PC-3 (cell line): Measurements from ENCODE around the gene FREY1. TPM values are rescaled to one million over a fixed set of nuclear protein-coding genes. Genes with fewer than 3 reads are reported as not detected.

Experiments used
- ATAC-seq: fragments of 200-7000 bp; cut with Tn5 transposase; 2 replicates; pipeline ENCODE4 v1.9.1; 2020; ENCODE audit warnings: mild to moderate bottlenecking, moderate library complexity
- BruUV-seq: library from RNA; stranded (reverse); fragments of 400-500 nt; replicated peaks from 2 replicates; lab custom pipeline; 2021; lab: Mats Ljungman, UMichigan
- CTCF ChIA-PET: fragments of 300-600 bp; sonication (Branson Sonifier 250); formaldehyde crosslinking; loops from one replicate; lab custom pipeline; 2022; ENCODE audit warnings: antibody characterized with exemption; lab: Charles Lee
- POLR2A ChIA-PET: fragments of 300-600 bp; sonication (Branson Sonifier 250); formaldehyde crosslinking; loops from one replicate; lab custom pipeline; 2022; ENCODE audit warnings: antibody characterized with exemption; ENCODE audit not compliant: unreplicated experiment; lab: Charles Lee
- DNase-seq: peaks from one replicate; pipeline ENCODE4 v3.0.0-alpha.2; 2015
- H2AFZ ChIP-seq: fragments of 300-600 bp; sonication (generic); 2 replicates; pipeline ENCODE4 v1.6.0; 2016; ENCODE audit warnings: antibody characterized with exemption, low read length
- H3F3A ChIP-seq: fragments of 300-600 bp; sonication (generic); one replicate; pipeline ENCODE4 v1.6.0; 2017; ENCODE audit warnings: antibody characterized with exemption, low read length, control low read depth, mild to moderate bottlenecking; ENCODE audit not compliant: unreplicated experiment
- H3K27ac ChIP-seq: fragments of 300-600 bp; sonication (generic); 2 replicates; pipeline ENCODE4 v1.5.1; 2016; ENCODE audit warnings: mild to moderate bottlenecking, low read length
- H3K27me3 ChIP-seq: fragments of 300-600 bp; sonication (generic); 2 replicates; pipeline ENCODE4 v1.6.1; 2016; ENCODE audit warnings: low read length, mixed read lengths
- H3K36me3 ChIP-seq: fragments of 300-600 bp; sonication (generic); 2 replicates; pipeline ENCODE4 v1.6.1; 2016; ENCODE audit warnings: low read depth, mixed run types, low read length, mixed read lengths
- H3K4me1 ChIP-seq: fragments of 300-600 bp; sonication (generic); 2 replicates; pipeline ENCODE4 v1.5.1; 2016; ENCODE audit warnings: low read length; ENCODE audit not compliant: insufficient read depth
- H3K4me2 ChIP-seq: fragments of 300-600 bp; sonication (generic); 2 replicates; pipeline ENCODE4 v1.6.0; 2016; ENCODE audit warnings: low read length
- H3K4me3 ChIP-seq: fragments of 300-600 bp; sonication (generic); 2 replicates; pipeline ENCODE4 v1.5.1; 2016; ENCODE audit warnings: mild to moderate bottlenecking, low read length, mixed read lengths
- H3K79me2 ChIP-seq: fragments of 300-600 bp; sonication (generic); 2 replicates; pipeline ENCODE4 v1.6.1; 2017; ENCODE audit warnings: low read length, mixed read lengths
- H3K9ac ChIP-seq: fragments of 300-600 bp; sonication (generic); 2 replicates; pipeline ENCODE4 v1.6.0; 2016; ENCODE audit warnings: mild to moderate bottlenecking, low read length
- H3K9me2 ChIP-seq: fragments of 300-600 bp; sonication (generic); replicated peaks from 2 replicates; pipeline ENCODE4 v1.6.1; 2016; ENCODE audit warnings: mixed run types, low read length, mixed read lengths
- H3K9me3 ChIP-seq: fragments of 300-600 bp; sonication (generic); 2 replicates; pipeline ENCODE4 v1.6.1; 2016; ENCODE audit warnings: low read length, mixed read lengths
- H4K20me1 ChIP-seq: fragments of 300-600 bp; sonication (generic); 2 replicates; pipeline ENCODE4 v1.6.1; 2016; ENCODE audit warnings: low read length, mixed read lengths
- CTCF ChIP-seq: fragments of 300-600 bp; sonication (generic); conservative IDR thresholded peaks from 2 replicates; pipeline ENCODE4 v1.5.1; 2017; ENCODE audit warnings: antibody characterized with exemption, low read depth, mild to moderate bottlenecking, low read length
- EZH2 ChIP-seq: fragments of 300-600 bp; sonication (generic); IDR thresholded peaks from one replicate; pipeline ENCODE4 v1.6.1; 2017; ENCODE audit warnings: antibody characterized with exemption, mild to moderate bottlenecking, low read length; ENCODE audit not compliant: unreplicated experiment
- EZH2phosphoT487 ChIP-seq: fragments of 300-600 bp; sonication (generic); IDR thresholded peaks from 2 replicates; pipeline ENCODE4 v1.6.1; 2018; ENCODE audit warnings: mild to moderate bottlenecking, antibody characterized with exemption, low read length, borderline replicate concordance
- intact Hi-C: fragments of 100-400 bp; cut with micrococcal nuclease; formaldehyde crosslinking; loops from 2 replicates; pipeline ENCODE4 v1.9.0; 2023
- total RNA-seq: library from RNA; depleted of rRNA; stranded (reverse); fragments of >200 nt; gene quantifications from 2 replicates; pipeline ENCODE4 v1.2.3, GENCODE V29; 2014

FREY1 gene
- total RNA-seq, 1 experiment from 2014 or later, result 0.15 TPM

GRCh38 chr11:45860764-45861510 is 46.1 kb downstream of the FREY1 start:
- no peaks in the 10 kb centered on the region for H3K27me3 ChIP-seq
- no peak overlapping the region for H3K27ac ChIP-seq
- ATAC-seq (no peak), DNase-seq (no peak)
- peaks cover 3% of the 10 kb centered on the region; the same call in 1 of the 2 replicates for H3K36me3 ChIP-seq
- CTCF ChIA-PET, result no interaction called here
- TF ChIP-seq EZH2 (no peak), EZH2phosphoT487 (no peak), CTCF (no peak)
- H4K20me1 ChIP-seq, result no peaks in the 10 kb centered on the region
- H3K9me2 ChIP-seq, result no peaks in the 10 kb centered on the region
- H3K4me3 ChIP-seq, result no peak overlapping the region
- intact Hi-C loops, result no loop called here
- no peak overlapping the region for H3K4me2 ChIP-seq
- H3K9ac ChIP-seq, result no peak overlapping the region
- no peaks in the 10 kb centered on the region for H3K4me1 ChIP-seq
- H2AFZ ChIP-seq, result no peak overlapping the region
- no peaks in the 10 kb centered on the region for H3K9me3 ChIP-seq
- H3F3A ChIP-seq, result no peaks in the 10 kb centered on the region
- no peaks in the 10 kb centered on the region for H3K79me2 ChIP-seq
- no TSS peak for BruUV-seq
- POLR2A ChIA-PET, result no interaction called here

- no peaks in the 10 kb centered on the region for H3K27me3 ChIP-seq
- H3K36me3 ChIP-seq, result peaks cover 4% of the 10 kb centered on the region; the same call in 1 of the 2 replicates
- no peak for ATAC-seq
- CTCF ChIA-PET, result no interaction called here
- intact Hi-C loops, result no loop called here
- H3K27ac ChIP-seq, result no peak overlapping the region
- no peaks in the 10 kb centered on the region for H3K9me2 ChIP-seq
- H3K4me3 ChIP-seq, result no peak overlapping the region
- no TSS peak for BruUV-seq
- no peaks in the 10 kb centered on the region for H3K4me1 ChIP-seq
- no peak overlapping the region for H3K9ac ChIP-seq
- POLR2A ChIA-PET, result no interaction called here
- H4K20me1 ChIP-seq, result no peaks in the 10 kb centered on the region
- no peaks in the 10 kb centered on the region for H3K9me3 ChIP-seq
- H2AFZ ChIP-seq, result no peak overlapping the region
- no peak for TF ChIP-seq CTCF
- TF ChIP-seq EZH2phosphoT487, result no peak
- no peak for TF ChIP-seq EZH2
- no peaks in the 10 kb centered on the region for H3K79me2 ChIP-seq
- H3F3A ChIP-seq, result no peaks in the 10 kb centered on the region
- no peak for DNase-seq
- H3K4me2 ChIP-seq, result no peak overlapping the region
Measured at GRCh38 chr11:45860348-45860747, 46.7 kb downstream of the FREY1 start.

- Histone ChIP-seq H3K79me2 (no peaks in the 10 kb centered on the region), H3K4me3 (no peak overlapping the region), H2AFZ (no peak overlapping the region), H3F3A (no peaks in the 10 kb centered on the region), H3K4me1 (no peaks in the 10 kb centered on the region), H4K20me1 (no peaks in the 10 kb centered on the region), H3K36me3 (peaks cover 4% of the 10 kb centered on the region; the same call in 1 of the 2 replicates), H3K27me3 (no peaks in the 10 kb centered on the region), H3K9me2 (no peaks in the 10 kb centered on the region), H3K9ac (no peak overlapping the region), H3K9me3 (no peaks in the 10 kb centered on the region), H3K4me2 (no peak overlapping the region), H3K27ac (no peak overlapping the region)
- BruUV-seq, result no TSS peak
- no peak for ATAC-seq
- intact Hi-C loops, result no loop called here
- CTCF ChIA-PET, result no interaction called here
- POLR2A ChIA-PET, result no interaction called here
- TF ChIP-seq EZH2phosphoT487, result no peak
- TF ChIP-seq CTCF, result no peak
- TF ChIP-seq EZH2, result no peak
- DNase-seq, result no peak
Measured at GRCh38 chr11:45859661-45860140, 47.4 kb downstream of the FREY1 start.
